ENCODE measurements around the gene TEX54. TPM values are rescaled to one million over a fixed set of nuclear protein-coding genes. Genes with fewer than 3 reads are reported as not detected.
"Not testable (repeated sequence)": the region's sequence is repeated elsewhere in the genome, so short reads cannot be mapped to it uniquely, and the experiment has no call there.

Gene TEX54
- total RNA-seq, 5 donors from 2014 or later (not counting 1 experiment from before 2014, with no cell fraction given): not detected

- 100% methylated on average over 5 of the region's 16 CpGs for WGBS (ENCODE audit: insufficient coverage)
- peaks cover 10 to 22% (median 20%) of the 10 kb centered on the region in 3 donors for H3K4me1 Mint-ChIP-seq
- H3K27ac Mint-ChIP-seq; H3K4me3 ChIP-seq (ENCODE audit: control insufficient read depth in 1 of 2, extremely low read depth in 1 of 2, low read length in 1 of 2); H3K36me3 Mint-ChIP-seq; H3K36me3 ChIP-seq (ENCODE audit: control insufficient read depth in 2 of 2, extremely low read depth in 1 of 2, insufficient read depth in 1 of 2, low read length in 1 of 2); H3K27me3 Mint-ChIP-seq; ATAC-seq (replicated peaks in 1 of 4); H3K27me3 ChIP-seq (replicated peaks in 1 of 2; ENCODE audit: control insufficient read depth in 2 of 2, extremely low read depth in 1 of 2, insufficient read depth in 2 of 2, low read length in 1 of 2); H3K4me3 Mint-ChIP-seq; DNase-seq; H3K9me3 Mint-ChIP-seq; H3K9me3 ChIP-seq; H3K27ac ChIP-seq (ENCODE audit: low read length): not testable (repeated sequence)
- ChIA-PET POLR2A (interaction anchor here (0.5 to 1.2 kb wide), 5 partner anchors 8 to 310 kb away, joined by 4 to 9 read pairs (median 6); partner anchors contain the start of gene ZBTB3 (in 1 of the 2)), CTCF (interaction anchor here (0.6 to 2.9 kb wide), 9 partner anchors 17 to 1456 kb away, joined by 3 to 12 read pairs (median 3); partner anchors contain the start of genes PRDX5 (in 1 of the 2) and ZBTB3 (in 1 of the 2))
- peaks cover 0 to 11% of the 10 kb centered on the region in 2 experiments for H3K4me1 ChIP-seq (ENCODE audit: control insufficient read depth in 1 of 2, extremely low read depth in 1 of 2, insufficient read depth in 2 of 2, low read length in 2 of 2)
Observed at GRCh38 chr11:62861564-62862192, 29.0 kb upstream of the TEX54 start.

GRCh38 chr11:62860835-62861563 lies 28.4 kb upstream of the TEX54 start:
- Histone ChIP-seq H3K27ac (ENCODE audit: low read length) (no peak overlapping the region), H3K4me3 (ENCODE audit: control insufficient read depth in 1 of 2, extremely low read depth in 1 of 2, low read length in 1 of 2) (no peak overlapping the region), H3K9me3 (no peaks in the 10 kb centered on the region), H3K4me1 (ENCODE audit: control insufficient read depth in 1 of 2, extremely low read depth in 1 of 2, insufficient read depth in 2 of 2, low read length in 2 of 2) (peaks cover 5 to 18% of the 10 kb centered on the region in 2 experiments), H3K36me3 (ENCODE audit: control insufficient read depth in 2 of 2, extremely low read depth in 1 of 2, insufficient read depth in 1 of 2, low read length in 1 of 2) (no peaks in the 10 kb centered on the region), H3K27me3 (replicated peaks in 1 of 2; ENCODE audit: control insufficient read depth in 2 of 2, extremely low read depth in 1 of 2, insufficient read depth in 2 of 2, low read length in 1 of 2) (no peaks in the 10 kb centered on the region)
- CTCF ChIA-PET: interaction anchor here in 1 of 2 donors (2.9 kb wide), 1 partner anchor 75 kb away, joined by 12 read pairs; no protein-coding TSS in a partner anchor
- no peak overlapping the region for H3K4me3 Mint-ChIP-seq
- H3K27ac Mint-ChIP-seq: no peak overlapping the region
- DNase-seq (no peak), ATAC-seq (replicated peaks in 1 of 4) (no peak)
- H3K36me3 Mint-ChIP-seq: no peaks in the 10 kb centered on the region
- H3K27me3 Mint-ChIP-seq: no peaks in the 10 kb centered on the region
- H3K9me3 Mint-ChIP-seq: no peaks in the 10 kb centered on the region
- 58% methylated on average over 2 of the region's 5 CpGs for WGBS (ENCODE audit: insufficient coverage)
- peaks cover 15 to 27% (median 25%) of the 10 kb centered on the region in 3 donors for H3K4me1 Mint-ChIP-seq
- POLR2A ChIA-PET: interaction anchor here in 1 of 2 donors (1.2 kb wide), 1 partner anchor 107 kb away, joined by 9 read pairs; the partner anchor contains the start of gene ZBTB3

DNA sequence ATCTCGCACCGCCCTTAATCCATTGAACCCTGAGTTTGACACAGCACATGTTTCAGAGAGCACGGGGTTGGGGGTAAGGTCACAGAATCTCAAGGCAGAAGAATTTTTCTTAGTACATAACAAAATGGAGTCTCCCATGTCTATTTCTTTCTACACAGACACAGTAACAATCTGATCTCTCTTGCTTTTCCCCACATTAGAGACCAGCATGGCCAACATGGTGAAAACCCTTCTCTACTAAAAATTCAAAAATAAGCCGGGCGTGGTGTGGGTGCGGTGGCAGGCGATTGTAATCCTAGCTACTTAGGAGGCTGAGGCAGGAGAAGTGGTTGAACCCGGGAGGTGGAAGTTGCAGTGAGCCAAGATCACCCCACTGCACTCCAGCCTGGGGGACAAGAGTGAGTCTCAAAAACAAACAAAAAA lies 26.7 kb upstream of the TEX54 start:
- H3K4me1 Mint-ChIP-seq: peaks cover 21 to 43% (median 37%) of the 10 kb centered on the region in 3 donors
- DNase-seq; H3K27me3 Mint-ChIP-seq; CTCF ChIA-PET; H3K36me3 ChIP-seq (ENCODE audit: control insufficient read depth in 2 of 2, extremely low read depth in 1 of 2, insufficient read depth in 1 of 2, low read length in 1 of 2); H3K27me3 ChIP-seq (replicated peaks in 1 of 2; ENCODE audit: control insufficient read depth in 2 of 2, extremely low read depth in 1 of 2, insufficient read depth in 2 of 2, low read length in 1 of 2); H3K4me3 Mint-ChIP-seq; H3K9me3 ChIP-seq; H3K27ac ChIP-seq (ENCODE audit: low read length); ATAC-seq (replicated peaks in 1 of 4); H3K9me3 Mint-ChIP-seq; H3K4me3 ChIP-seq (ENCODE audit: control insufficient read depth in 1 of 2, extremely low read depth in 1 of 2, low read length in 1 of 2); POLR2A ChIA-PET; H3K27ac Mint-ChIP-seq: not testable (repeated sequence)
- peaks cover 13 to 24% of the 10 kb centered on the region in 2 experiments for H3K4me1 ChIP-seq (ENCODE audit: control insufficient read depth in 1 of 2, extremely low read depth in 1 of 2, insufficient read depth in 2 of 2, low read length in 2 of 2)
- H3K36me3 Mint-ChIP-seq: peaks cover 13% of the 10 kb centered on the region
- WGBS (ENCODE audit: insufficient coverage): no CpG with 5 or more reads among the region's 8 CpGs

DNA sequence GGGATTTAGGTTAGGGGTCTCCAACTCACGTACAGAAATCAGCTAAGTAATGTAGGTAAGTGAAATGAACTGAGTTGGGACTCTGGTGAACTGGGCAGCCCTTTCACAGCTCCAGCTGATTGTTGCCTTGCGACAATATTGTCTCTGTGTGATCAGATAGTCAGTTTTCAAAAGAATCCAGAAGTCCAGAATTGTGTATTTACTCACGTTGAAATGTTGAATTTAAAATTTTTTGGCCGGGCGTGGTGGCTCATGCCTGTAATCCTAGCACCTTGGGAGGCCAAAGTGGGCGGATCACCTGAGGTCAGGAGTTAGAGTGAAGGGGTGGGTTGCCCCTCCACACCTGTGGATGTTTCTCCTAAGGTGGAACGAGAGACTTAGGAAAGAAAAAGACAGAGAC lies 25.6 kb upstream of the TEX54 start:
- H3K27ac ChIP-seq (ENCODE audit: low read length): no peak overlapping the region
- ATAC-seq (replicated peaks in 1 of 4) (no peak), DNase-seq (no peak)
- no peak overlapping the region for H3K27ac Mint-ChIP-seq
- H3K27me3 ChIP-seq (replicated peaks in 1 of 2; ENCODE audit: control insufficient read depth in 2 of 2, extremely low read depth in 1 of 2, insufficient read depth in 2 of 2, low read length in 1 of 2): no peaks in the 10 kb centered on the region
- H3K36me3 Mint-ChIP-seq: peaks cover 24% of the 10 kb centered on the region
- peak overlapping the region in 1 of 3 donors; percentile 50 for H3K4me3 Mint-ChIP-seq
- H3K27me3 Mint-ChIP-seq: no peaks in the 10 kb centered on the region
- no peaks in the 10 kb centered on the region for H3K9me3 Mint-ChIP-seq
- peaks cover 24 to 34% of the 10 kb centered on the region in 2 experiments for H3K4me1 ChIP-seq (ENCODE audit: control insufficient read depth in 1 of 2, extremely low read depth in 1 of 2, insufficient read depth in 2 of 2, low read length in 2 of 2)
- H3K36me3 ChIP-seq (ENCODE audit: control insufficient read depth in 2 of 2, extremely low read depth in 1 of 2, insufficient read depth in 1 of 2, low read length in 1 of 2): peaks cover 0 to 14% of the 10 kb centered on the region in 2 donors
- no peaks in the 10 kb centered on the region for H3K9me3 ChIP-seq
- POLR2A ChIA-PET: interaction anchor here in 1 of 2 donors (0.5 kb wide), 1 partner anchor 39 kb away, joined by 5 read pairs; no protein-coding TSS in a partner anchor
- no peak overlapping the region for H3K4me3 ChIP-seq (ENCODE audit: control insufficient read depth in 1 of 2, extremely low read depth in 1 of 2, low read length in 1 of 2)
- H3K4me1 Mint-ChIP-seq: peaks cover 32 to 54% (median 48%) of the 10 kb centered on the region in 3 donors
- 87% methylated on average over 2 of the region's 7 CpGs for WGBS (ENCODE audit: insufficient coverage)
- CTCF ChIA-PET: interaction anchor here in 1 of 2 donors (0.7 to 0.8 kb wide), 2 partner anchors 21 to 83 kb away, joined by 3 read pairs; no protein-coding TSS in a partner anchor

GRCh38 chr11:62857541-62857982 lies 24.9 kb upstream of the TEX54 start:
- Mint-ChIP-seq H3K4me1 (peaks cover 35 to 56% (median 51%) of the 10 kb centered on the region in 3 donors), H3K36me3 (peaks cover 30% of the 10 kb centered on the region), H3K4me3 (peak overlapping the region; percentile 17 to 97 (median 50)), H3K27ac (peak overlapping the region; percentile 28 to 34), H3K9me3 (no peaks in the 10 kb centered on the region), H3K27me3 (no peaks in the 10 kb centered on the region)
- Histone ChIP-seq H3K4me1 (ENCODE audit: control insufficient read depth in 1 of 2, extremely low read depth in 1 of 2, insufficient read depth in 2 of 2, low read length in 2 of 2) (peaks cover 29 to 33% of the 10 kb centered on the region in 2 experiments), H3K9me3 (no peaks in the 10 kb centered on the region), H3K36me3 (ENCODE audit: control insufficient read depth in 2 of 2, extremely low read depth in 1 of 2, insufficient read depth in 1 of 2, low read length in 1 of 2) (peaks cover 0 to 20% of the 10 kb centered on the region in 2 donors), H3K27ac (ENCODE audit: low read length) (no peak overlapping the region), H3K27me3 (replicated peaks in 1 of 2; ENCODE audit: control insufficient read depth in 2 of 2, extremely low read depth in 1 of 2, insufficient read depth in 2 of 2, low read length in 1 of 2) (no peaks in the 10 kb centered on the region), H3K4me3 (ENCODE audit: control insufficient read depth in 1 of 2, extremely low read depth in 1 of 2, low read length in 1 of 2) (no peak overlapping the region)
- 78% methylated on average over 2 of the region's 2 CpGs for WGBS (ENCODE audit: insufficient coverage)
- ChIA-PET POLR2A (interaction anchor here in 1 of 2 donors (0.5 to 0.6 kb wide), 2 partner anchors 26 to 38 kb away, joined by 4 to 5 read pairs; no protein-coding TSS in a partner anchor), CTCF (interaction anchor here in 1 of 2 donors (0.7 to 2.8 kb wide), 3 partner anchors 17 to 82 kb away, joined by 3 to 19 read pairs (median 3); no protein-coding TSS in a partner anchor)
- ATAC-seq (replicated peaks in 1 of 4) (no peak), DNase-seq (no peak)

All from T-cell (primary cell).